NB4 (cell line): ENCODE results near the gene PMF1.

Source experiments
- CTCF ChIP-seq: IDR thresholded peaks from one replicate; pipeline ENCODE4 v1.5.1; 2012; ENCODE audit warnings: low read depth, low read length
- MAX ChIP-seq: IDR thresholded peaks from 2 replicates; pipeline ENCODE4 v1.6.1; 2011; ENCODE audit warnings: low read depth, low read length
- MYC ChIP-seq: IDR thresholded peaks from 2 replicates; pipeline ENCODE4 v1.6.1; 2011; ENCODE audit warnings: low read depth, low read length
- POLR2A ChIP-seq: IDR thresholded peaks from 2 replicates; pipeline ENCODE4 v1.6.1; 2011; ENCODE audit warnings: mild to moderate bottlenecking; ENCODE audit not compliant: insufficient read length; ENCODE audit errors: extremely low read depth

- TF ChIP-seq CTCF (no peak), POLR2A (peak; percentile 88), MAX (peak; percentile 56; the same call in 1 of the 2 replicates), MYC (no peak; the same call in none of the 2 replicates)
Measured at GRCh38 chr1:156212833-156213643, at the start of gene PMF1.
